ENCODE results near the gene CENPV. TPM values are rescaled to one million over a fixed set of nuclear protein-coding genes. Genes with fewer than 3 reads are reported as not detected.

Gene CENPV
- total and polyA plus RNA-seq, 2 experiments from 2014 or later, result 40.4 to 52.4 TPM

- Histone ChIP-seq H3K4me3 (no peak overlapping the region), H4K20me1 (ENCODE audit: insufficient read depth, poor library complexity, severe bottlenecking) (peaks cover 26% of the 10 kb centered on the region), H3K27ac (no peak overlapping the region), H3K4me1 (ENCODE audit: insufficient read depth) (peaks cover 13% of the 10 kb centered on the region), H3K4me2 (no peak overlapping the region), H3K36me3 (replicated peaks; ENCODE audit: insufficient read depth, low read depth) (peaks cover 8% of the 10 kb centered on the region), H3K79me2 (peaks cover 26% of the 10 kb centered on the region), H3K9me3 (ENCODE audit: low read depth) (no peaks in the 10 kb centered on the region), H3K27me3 (no peaks in the 10 kb centered on the region), H3K9me2 (replicated peaks; ENCODE audit: insufficient read depth) (no peaks in the 10 kb centered on the region), H2AFZ (no peak overlapping the region)
- 77% methylated on average over 17 of the region's 17 CpGs for WGBS (ENCODE audit: low lambda C conversion rate, missing lambda C conversion rate)
- no peak for DNase-seq (ENCODE audit: low spot score)
- no peak for TF ChIP-seq EZH2 (IDR thresholded peaks at IDR 0.05; ENCODE audit: borderline replicate concordance)
- no peak for TF ChIP-seq CTCF (IDR thresholded peaks at IDR 0.05; ENCODE audit: poor library complexity)
- no peak for TF ChIP-seq EZH2phosphoT487 (IDR thresholded peaks at IDR 0.05; ENCODE audit: low read depth, severe bottlenecking, unreplicated experiment)
Measured at GRCh38 chr17:16378636-16379282, 25.5 kb upstream of the CENPV start.

- H3K36me3 ChIP-seq (replicated peaks; ENCODE audit: insufficient read depth, low read depth), result peaks cover 4% of the 10 kb centered on the region
- WGBS (ENCODE audit: low lambda C conversion rate, missing lambda C conversion rate), result 94% methylated on average over 2 of the region's 2 CpGs
- no peak overlapping the region for H3K4me3 ChIP-seq
- no peak for DNase-seq (ENCODE audit: low spot score)
- H3K9me3 ChIP-seq (ENCODE audit: low read depth), result no peaks in the 10 kb centered on the region
- peaks cover 17% of the 10 kb centered on the region for H4K20me1 ChIP-seq (ENCODE audit: insufficient read depth, poor library complexity, severe bottlenecking)
- TF ChIP-seq CTCF (IDR thresholded peaks at IDR 0.05; ENCODE audit: poor library complexity) (no peak), EZH2 (IDR thresholded peaks at IDR 0.05; ENCODE audit: borderline replicate concordance) (no peak), EZH2phosphoT487 (IDR thresholded peaks at IDR 0.05; ENCODE audit: low read depth, severe bottlenecking, unreplicated experiment) (no peak)
- no peak overlapping the region for H3K27ac ChIP-seq
- no peaks in the 10 kb centered on the region for H3K9me2 ChIP-seq (replicated peaks; ENCODE audit: insufficient read depth)
- no peaks in the 10 kb centered on the region for H3K27me3 ChIP-seq
- H2AFZ ChIP-seq, result no peak overlapping the region
- H3K4me1 ChIP-seq (ENCODE audit: insufficient read depth), result peaks cover 6% of the 10 kb centered on the region
- peaks cover 18% of the 10 kb centered on the region for H3K79me2 ChIP-seq
- H3K4me2 ChIP-seq, result no peak overlapping the region
Measured at GRCh38 chr17:16377941-16378341, 24.7 kb upstream of the CENPV start.

- Histone ChIP-seq H3K9me3 (ENCODE audit: low read depth) (no peaks in the 10 kb centered on the region), H3K4me1 (ENCODE audit: insufficient read depth) (no peaks in the 10 kb centered on the region), H3K9me2 (replicated peaks; ENCODE audit: insufficient read depth) (no peaks in the 10 kb centered on the region), H3K4me3 (no peak overlapping the region), H3K4me2 (no peak overlapping the region), H2AFZ (no peak overlapping the region), H4K20me1 (ENCODE audit: insufficient read depth, poor library complexity, severe bottlenecking) (no peaks in the 10 kb centered on the region), H3K79me2 (no peaks in the 10 kb centered on the region), H3K27me3 (no peaks in the 10 kb centered on the region), H3K36me3 (replicated peaks; ENCODE audit: insufficient read depth, low read depth) (no peaks in the 10 kb centered on the region), H3K27ac (no peak overlapping the region)
- 86% methylated on average over 16 of the region's 16 CpGs for WGBS (ENCODE audit: low lambda C conversion rate, missing lambda C conversion rate)
- peak; percentile 36 for DNase-seq (ENCODE audit: low spot score)
- no peak for TF ChIP-seq EZH2 (IDR thresholded peaks at IDR 0.05; ENCODE audit: borderline replicate concordance)
- no peak for TF ChIP-seq EZH2phosphoT487 (IDR thresholded peaks at IDR 0.05; ENCODE audit: low read depth, severe bottlenecking, unreplicated experiment)
- no peak for TF ChIP-seq CTCF (IDR thresholded peaks at IDR 0.05; ENCODE audit: poor library complexity)
Measured at GRCh38 chr17:16374146-16374938, 21.1 kb upstream of the CENPV start.
